WTC11 (cell line): Measurements from ENCODE around the gene ABHD6. TPM values are rescaled to one million over a fixed set of nuclear protein-coding genes. Genes with fewer than 3 reads are reported as not detected.

Experiments used
- ATAC-seq: fragments of 200-7000 bp; cut with Tn5 transposase; 2 replicates; pipeline ENCODE4 v1.10.0; 2021; ENCODE audit warnings: mild to moderate bottlenecking, moderate library complexity
- CTCF ChIA-PET: fragments of 300-600 bp; sonication (Branson Sonifier 250); formaldehyde crosslinking; loops from one replicate; lab custom pipeline; 2021; ENCODE audit warnings: antibody characterized with exemption; lab: Charles Lee
- POLR2A ChIA-PET: fragments of 350-600 bp; sonication (Branson Sonifier 250); formaldehyde crosslinking; loops from one replicate; lab custom pipeline; 2021; ENCODE audit warnings: antibody characterized with exemption; lab: Charles Lee
- DNase-seq: peaks from one replicate; pipeline ENCODE4 v3.0.0; 2021; ENCODE audit warnings: low spot score
- H3K27ac Mint-ChIP-seq: 2 replicates; pipeline ENCODE4 v1.8.0; 2021; ENCODE audit warnings: mixed read lengths
- H3K27me3 Mint-ChIP-seq: 2 replicates; pipeline ENCODE4 v1.8.0; 2021; ENCODE audit warnings: low read depth, mild to moderate bottlenecking, moderate library complexity, mixed read lengths
- H3K36me3 Mint-ChIP-seq: 2 replicates; pipeline ENCODE4 v1.8.0; 2021; ENCODE audit warnings: mixed read lengths
- H3K4me1 Mint-ChIP-seq: 2 replicates; pipeline ENCODE4 v1.8.0; 2022; ENCODE audit warnings: mixed read lengths
- H3K4me3 Mint-ChIP-seq: 2 replicates; pipeline ENCODE4 v1.8.0; 2021; ENCODE audit warnings: mild to moderate bottlenecking, moderate library complexity, mixed read lengths
- H3K9me3 Mint-ChIP-seq: 2 replicates; pipeline ENCODE4 v1.8.0; 2021; ENCODE audit warnings: mixed read lengths
- ARID4B ChIP-seq: sonication (generic); formaldehyde crosslinking; IDR thresholded peaks from 2 replicates; pipeline ENCODE4 v1.8.0; 2023; ENCODE audit warnings: missing genetic modification reagents, mild to moderate bottlenecking, borderline replicate concordance
- CBFB ChIP-seq: sonication (generic); formaldehyde crosslinking; IDR thresholded peaks from 2 replicates; pipeline ENCODE4 v1.8.1; 2022; ENCODE audit warnings: mild to moderate bottlenecking, low read depth, missing genetic modification reagents
- ESRRA ChIP-seq: sonication (generic); formaldehyde crosslinking; IDR thresholded peaks from 2 replicates; pipeline ENCODE4 v1.8.1; 2022; ENCODE audit warnings: mild to moderate bottlenecking, missing genetic modification reagents, borderline replicate concordance
- FOXK1 ChIP-seq: sonication (generic); formaldehyde crosslinking; IDR thresholded peaks from 2 replicates; pipeline ENCODE4 v1.8.0; 2022; ENCODE audit warnings: mild to moderate bottlenecking, moderate library complexity, missing genetic modification reagents
- KAT7 ChIP-seq: sonication (generic); formaldehyde crosslinking; IDR thresholded peaks from 2 replicates; pipeline ENCODE4 v1.8.1; 2023; ENCODE audit warnings: missing genetic modification reagents, mild to moderate bottlenecking, borderline replicate concordance
- MYBL2 ChIP-seq: sonication (generic); formaldehyde crosslinking; IDR thresholded peaks from 2 replicates; pipeline ENCODE4 v1.8.1; 2023; ENCODE audit warnings: mild to moderate bottlenecking, moderate library complexity, missing genetic modification reagents
- NFYB ChIP-seq: sonication (generic); formaldehyde crosslinking; conservative IDR thresholded peaks from 2 replicates; pipeline ENCODE4 v1.8.0; 2022; ENCODE audit warnings: low read depth, missing genetic modification reagents
- NR3C1 ChIP-seq: sonication (generic); formaldehyde crosslinking; conservative IDR thresholded peaks from 2 replicates; pipeline ENCODE4 v1.8.1; 2023; ENCODE audit warnings: low read depth, mild to moderate bottlenecking, missing genetic modification reagents
- PRRX2 ChIP-seq: fragments of 250-450 bp; sonication (Bioruptor Pico); IDR thresholded peaks from 2 replicates; pipeline ENCODE4 v1.8.0; 2021; ENCODE audit warnings: mild to moderate bottlenecking
- SMAD3 ChIP-seq: sonication (generic); formaldehyde crosslinking; IDR thresholded peaks from 2 replicates; pipeline ENCODE4 v1.8.0; 2022; ENCODE audit warnings: missing genetic modification reagents, mild to moderate bottlenecking, borderline replicate concordance
- SOX15 ChIP-seq: fragments of 250-450 bp; sonication (Bioruptor Pico); IDR thresholded peaks from 2 replicates; pipeline ENCODE4 v1.9.0; 2021; ENCODE audit warnings: mild to moderate bottlenecking
- TP53 ChIP-seq: sonication (generic); formaldehyde crosslinking; IDR thresholded peaks from 2 replicates; pipeline ENCODE4 v1.8.1; 2023; ENCODE audit warnings: mild to moderate bottlenecking, missing genetic modification reagents
- USF2 ChIP-seq: sonication (generic); formaldehyde crosslinking; IDR thresholded peaks from 2 replicates; pipeline ENCODE4 v1.8.1; 2023; ENCODE audit warnings: mild to moderate bottlenecking, missing genetic modification reagents, moderate library complexity
- ZNF232 ChIP-seq: sonication (generic); formaldehyde crosslinking; IDR thresholded peaks from 2 replicates; pipeline ENCODE4 v1.8.0; 2022; ENCODE audit warnings: mild to moderate bottlenecking, missing genetic modification reagents
- ZNF281 ChIP-seq: sonication (generic); formaldehyde crosslinking; IDR thresholded peaks from 2 replicates; pipeline ENCODE4 v1.8.0; 2023; ENCODE audit warnings: mild to moderate bottlenecking, missing genetic modification reagents
- ZNF396 ChIP-seq: fragments of 250-450 bp; sonication (Bioruptor Pico); IDR thresholded peaks from 2 replicates; pipeline ENCODE4 v1.8.0; 2021; ENCODE audit warnings: mild to moderate bottlenecking, moderate library complexity, borderline replicate concordance
- ZNF423 ChIP-seq: fragments of 250-450 bp; sonication (Bioruptor Pico); IDR thresholded peaks from 2 replicates; pipeline ENCODE4 v2.1.2; 2022; ENCODE audit warnings: mild to moderate bottlenecking, moderate library complexity
- total RNA-seq: library from RNA; stranded (reverse); gene quantifications from 3 replicates; pipeline ENCODE4 v1.2.3, GENCODE V29; 2021
- TF ChIP-seq, protein P1 (sequence below): sonication (generic); formaldehyde crosslinking; IDR thresholded peaks from 2 replicates; pipeline ENCODE4 v1.8.0; 2022; ENCODE audit warnings: mild to moderate bottlenecking, missing genetic modification reagents
- TF ChIP-seq, protein P2 (sequence below): sonication (generic); formaldehyde crosslinking; IDR thresholded peaks from 2 replicates; pipeline ENCODE4 v1.8.1; 2022; ENCODE audit warnings: missing genetic modification reagents, borderline replicate concordance
- TF ChIP-seq, protein P3 (sequence below): sonication (generic); formaldehyde crosslinking; IDR thresholded peaks from 2 replicates; pipeline ENCODE4 v1.8.1; 2022; ENCODE audit warnings: low read depth, missing genetic modification reagents, borderline replicate concordance
- TF ChIP-seq, protein P4 (sequence below): sonication (generic); formaldehyde crosslinking; IDR thresholded peaks from 2 replicates; pipeline ENCODE4 v1.8.0; 2022; ENCODE audit warnings: mild to moderate bottlenecking, missing genetic modification reagents

Gene ABHD6
- total RNA-seq, 1 experiment from 2014 or later, result 5.4 TPM

- TF ChIP-seq KAT7 (CRISPR knock-in tag), result no peak
- TF ChIP-seq PRRX2, result no peak
- no peak for TF ChIP-seq ESRRA (CRISPR knock-in tag)
- no peak for TF ChIP-seq TP53 (CRISPR knock-in tag)
- no peak for TF ChIP-seq MYBL2 (CRISPR knock-in tag)
- TF ChIP-seq, protein P1, sequence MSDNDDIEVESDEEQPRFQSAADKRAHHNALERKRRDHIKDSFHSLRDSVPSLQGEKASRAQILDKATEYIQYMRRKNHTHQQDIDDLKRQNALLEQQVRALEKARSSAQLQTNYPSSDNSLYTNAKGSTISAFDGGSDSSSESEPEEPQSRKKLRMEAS (CRISPR knock-in tag), result no peak
- no peak for TF ChIP-seq SMAD3
- TF ChIP-seq SOX15, result no peak
- TF ChIP-seq, all 79 proteins: peak for 0
Measured at GRCh38 chr3:58198804-58199203, 38.8 kb upstream of the ABHD6 start (continued).

- ATAC-seq, result no peak
- H3K36me3 Mint-ChIP-seq, result no peaks in the 10 kb centered on the region
- H3K27me3 Mint-ChIP-seq, result no peaks in the 10 kb centered on the region
- TF ChIP-seq, protein P2, sequence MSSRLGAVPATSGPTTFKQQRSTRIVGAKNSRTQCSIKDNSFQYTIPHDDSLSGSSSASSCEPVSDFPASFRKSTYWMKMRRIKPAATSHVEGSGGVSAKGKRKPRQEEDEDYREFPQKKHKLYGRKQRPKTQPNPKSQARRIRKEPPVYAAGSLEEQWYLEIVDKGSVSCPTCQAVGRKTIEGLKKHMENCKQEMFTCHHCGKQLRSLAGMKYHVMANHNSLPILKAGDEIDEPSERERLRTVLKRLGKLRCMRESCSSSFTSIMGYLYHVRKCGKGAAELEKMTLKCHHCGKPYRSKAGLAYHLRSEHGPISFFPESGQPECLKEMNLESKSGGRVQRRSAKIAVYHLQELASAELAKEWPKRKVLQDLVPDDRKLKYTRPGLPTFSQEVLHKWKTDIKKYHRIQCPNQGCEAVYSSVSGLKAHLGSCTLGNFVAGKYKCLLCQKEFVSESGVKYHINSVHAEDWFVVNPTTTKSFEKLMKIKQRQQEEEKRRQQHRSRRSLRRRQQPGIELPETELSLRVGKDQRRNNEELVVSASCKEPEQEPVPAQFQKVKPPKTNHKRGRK (CRISPR knock-in tag), result no peak
- TF ChIP-seq FOXK1 (CRISPR knock-in tag) (no peak), USF2 (CRISPR knock-in tag) (0 out of 2 replicates have a peak, but pooled peaks have one; percentile 25), ZNF232 (no peak), ZNF396 (CRISPR knock-in tag) (no peak), NFYB (0 out of 2 replicates have a peak, but pooled peaks have one; percentile 11)
- TF ChIP-seq, protein P3, sequence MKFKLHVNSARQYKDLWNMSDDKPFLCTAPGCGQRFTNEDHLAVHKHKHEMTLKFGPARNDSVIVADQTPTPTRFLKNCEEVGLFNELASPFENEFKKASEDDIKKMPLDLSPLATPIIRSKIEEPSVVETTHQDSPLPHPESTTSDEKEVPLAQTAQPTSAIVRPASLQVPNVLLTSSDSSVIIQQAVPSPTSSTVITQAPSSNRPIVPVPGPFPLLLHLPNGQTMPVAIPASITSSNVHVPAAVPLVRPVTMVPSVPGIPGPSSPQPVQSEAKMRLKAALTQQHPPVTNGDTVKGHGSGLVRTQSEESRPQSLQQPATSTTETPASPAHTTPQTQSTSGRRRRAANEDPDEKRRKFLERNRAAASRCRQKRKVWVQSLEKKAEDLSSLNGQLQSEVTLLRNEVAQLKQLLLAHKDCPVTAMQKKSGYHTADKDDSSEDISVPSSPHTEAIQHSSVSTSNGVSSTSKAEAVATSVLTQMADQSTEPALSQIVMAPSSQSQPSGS (CRISPR knock-in tag), result no peak
- TF ChIP-seq, all 79 proteins: peak for 2
- ChIA-PET CTCF (interaction anchor here (1.6 to 1.8 kb wide), 2 partner anchors 17 to 22 kb away, joined by 4 to 14 read pairs; no protein-coding TSS in a partner anchor), POLR2A (no interaction called here)
- no peak for DNase-seq
- no peaks in the 10 kb centered on the region for H3K4me1 Mint-ChIP-seq
- H3K27ac Mint-ChIP-seq, result no peak overlapping the region
- H3K9me3 Mint-ChIP-seq, result peaks cover 4% of the 10 kb centered on the region; the same call in 1 of the 2 replicates
- H3K4me3 Mint-ChIP-seq, result no peak overlapping the region
Measured at GRCh38 chr3:58200121-58200709, 37.4 kb upstream of the ABHD6 start.

- CTCF ChIA-PET, result interaction anchor here (0.6 to 1.8 kb wide), 4 partner anchors 16 to 105 kb away, joined by 3 to 14 read pairs (median 6); partner anchors contain the start of genes HTD2 and RPP14
- DNase-seq (no peak), ATAC-seq (no peak)
- Mint-ChIP-seq H3K27me3 (no peaks in the 10 kb centered on the region), H3K4me1 (no peaks in the 10 kb centered on the region), H3K36me3 (no peaks in the 10 kb centered on the region), H3K4me3 (no peak overlapping the region), H3K9me3 (peaks cover 4% of the 10 kb centered on the region; the same call in 1 of the 2 replicates), H3K27ac (no peak overlapping the region)
- POLR2A ChIA-PET, result no interaction called here
- TF ChIP-seq, protein P4, sequence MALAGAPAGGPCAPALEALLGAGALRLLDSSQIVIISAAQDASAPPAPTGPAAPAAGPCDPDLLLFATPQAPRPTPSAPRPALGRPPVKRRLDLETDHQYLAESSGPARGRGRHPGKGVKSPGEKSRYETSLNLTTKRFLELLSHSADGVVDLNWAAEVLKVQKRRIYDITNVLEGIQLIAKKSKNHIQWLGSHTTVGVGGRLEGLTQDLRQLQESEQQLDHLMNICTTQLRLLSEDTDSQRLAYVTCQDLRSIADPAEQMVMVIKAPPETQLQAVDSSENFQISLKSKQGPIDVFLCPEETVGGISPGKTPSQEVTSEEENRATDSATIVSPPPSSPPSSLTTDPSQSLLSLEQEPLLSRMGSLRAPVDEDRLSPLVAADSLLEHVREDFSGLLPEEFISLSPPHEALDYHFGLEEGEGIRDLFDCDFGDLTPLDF, result no peak
- TF ChIP-seq ARID4B (CRISPR knock-in tag) (no peak), CBFB (CRISPR knock-in tag) (no peak), NR3C1 (no peak), ZNF281 (CRISPR knock-in tag) (no peak), ZNF423 (CRISPR knock-in tag) (no peak)
Measured at GRCh38 chr3:58200846-58201355, 36.7 kb upstream of the ABHD6 start.
